ENCODE data around the gene RSPO4.

DNA sequence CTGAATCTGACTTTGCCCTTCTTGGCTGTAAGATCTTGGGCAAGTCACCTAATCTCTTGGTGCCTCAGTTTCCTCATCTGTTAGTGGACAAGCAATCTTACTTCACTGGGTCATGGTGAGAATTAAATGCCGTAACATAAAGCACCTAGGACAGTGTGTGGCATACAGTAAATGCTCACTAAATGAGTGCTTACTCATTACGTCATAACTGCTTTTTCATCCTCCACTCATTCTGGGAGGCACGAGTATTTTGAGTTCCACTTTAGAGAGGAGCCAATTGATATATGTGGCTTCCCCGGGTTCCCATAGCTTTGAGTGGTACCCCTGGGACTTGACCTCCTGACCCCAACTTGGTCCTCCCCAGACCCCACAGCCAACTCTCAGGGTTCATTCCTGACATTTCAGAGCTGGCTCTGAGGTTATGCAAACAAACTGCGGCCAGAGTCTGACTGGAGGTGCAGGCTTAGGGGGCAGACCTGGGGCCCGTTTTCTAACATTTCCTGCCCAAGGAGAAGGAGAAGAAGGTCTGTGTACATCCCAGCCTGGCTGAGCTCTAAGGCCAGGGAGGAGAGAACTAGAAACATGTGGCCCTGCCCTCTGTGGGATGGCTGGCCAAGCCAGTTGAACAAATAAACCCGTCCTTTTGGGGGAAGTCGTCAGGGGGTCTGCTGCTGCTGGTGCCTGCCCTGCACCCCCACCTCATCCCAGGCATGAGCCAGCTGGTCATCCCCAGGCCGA, 91.8 kb downstream of the RSPO4 start:
- no peak for TF ChIP-seq EZH2 (IDR thresholded peaks at IDR 0.05; ENCODE audit: low read length)
- TF ChIP-seq, protein P1, sequence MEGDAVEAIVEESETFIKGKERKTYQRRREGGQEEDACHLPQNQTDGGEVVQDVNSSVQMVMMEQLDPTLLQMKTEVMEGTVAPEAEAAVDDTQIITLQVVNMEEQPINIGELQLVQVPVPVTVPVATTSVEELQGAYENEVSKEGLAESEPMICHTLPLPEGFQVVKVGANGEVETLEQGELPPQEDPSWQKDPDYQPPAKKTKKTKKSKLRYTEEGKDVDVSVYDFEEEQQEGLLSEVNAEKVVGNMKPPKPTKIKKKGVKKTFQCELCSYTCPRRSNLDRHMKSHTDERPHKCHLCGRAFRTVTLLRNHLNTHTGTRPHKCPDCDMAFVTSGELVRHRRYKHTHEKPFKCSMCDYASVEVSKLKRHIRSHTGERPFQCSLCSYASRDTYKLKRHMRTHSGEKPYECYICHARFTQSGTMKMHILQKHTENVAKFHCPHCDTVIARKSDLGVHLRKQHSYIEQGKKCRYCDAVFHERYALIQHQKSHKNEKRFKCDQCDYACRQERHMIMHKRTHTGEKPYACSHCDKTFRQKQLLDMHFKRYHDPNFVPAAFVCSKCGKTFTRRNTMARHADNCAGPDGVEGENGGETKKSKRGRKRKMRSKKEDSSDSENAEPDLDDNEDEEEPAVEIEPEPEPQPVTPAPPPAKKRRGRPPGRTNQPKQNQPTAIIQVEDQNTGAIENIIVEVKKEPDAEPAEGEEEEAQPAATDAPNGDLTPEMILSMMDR (optimal IDR thresholded peaks at IDR 0.05 in 1 of 3, IDR thresholded peaks at IDR 0.05 in 1 of 3, conservative IDR thresholded peaks at IDR 0.05 in 1 of 3; ENCODE audit: extremely low read depth in 1 of 3, insufficient read depth in 2 of 3, low read length in 3 of 3), result no peak

Data from keratinocyte (primary cell).